Transverse colon (tissue), 3 donors: ENCODE measurements around the gene GDPD2.

Experiments
- CTCF ChIP-seq, 5 experiments: fragments of 200-600 bp in 3 of 5; fragments of 450-650 bp in 2 of 5; sonication (generic) in 3 of 5; IDR thresholded peaks; 1 replicate in 2 of 5; 2 replicates in 3 of 5; pipeline ENCODE4 v1.5.1; 2016 to 2017; ENCODE audit warnings: antibody characterized with exemption in 5 of 5, inconsistent platforms in 3 of 5, mild to moderate bottlenecking in 2 of 5, moderate library complexity in 1 of 5
- POLR2A ChIP-seq: fragments of 450-650 bp; IDR thresholded peaks from one replicate; pipeline ENCODE4 v1.6.1; 2016; ENCODE audit warnings: antibody characterized with exemption, mild to moderate bottlenecking, moderate library complexity

- TF ChIP-seq CTCF (IDR thresholded peaks at IDR 0.05) (no peak), POLR2A (no peak)
Measured at GRCh38 chrX:70439016-70439415, 15.9 kb downstream of the GDPD2 start.
